Measurements from ENCODE around the gene BRD7.

Gene BRD7

DNA sequence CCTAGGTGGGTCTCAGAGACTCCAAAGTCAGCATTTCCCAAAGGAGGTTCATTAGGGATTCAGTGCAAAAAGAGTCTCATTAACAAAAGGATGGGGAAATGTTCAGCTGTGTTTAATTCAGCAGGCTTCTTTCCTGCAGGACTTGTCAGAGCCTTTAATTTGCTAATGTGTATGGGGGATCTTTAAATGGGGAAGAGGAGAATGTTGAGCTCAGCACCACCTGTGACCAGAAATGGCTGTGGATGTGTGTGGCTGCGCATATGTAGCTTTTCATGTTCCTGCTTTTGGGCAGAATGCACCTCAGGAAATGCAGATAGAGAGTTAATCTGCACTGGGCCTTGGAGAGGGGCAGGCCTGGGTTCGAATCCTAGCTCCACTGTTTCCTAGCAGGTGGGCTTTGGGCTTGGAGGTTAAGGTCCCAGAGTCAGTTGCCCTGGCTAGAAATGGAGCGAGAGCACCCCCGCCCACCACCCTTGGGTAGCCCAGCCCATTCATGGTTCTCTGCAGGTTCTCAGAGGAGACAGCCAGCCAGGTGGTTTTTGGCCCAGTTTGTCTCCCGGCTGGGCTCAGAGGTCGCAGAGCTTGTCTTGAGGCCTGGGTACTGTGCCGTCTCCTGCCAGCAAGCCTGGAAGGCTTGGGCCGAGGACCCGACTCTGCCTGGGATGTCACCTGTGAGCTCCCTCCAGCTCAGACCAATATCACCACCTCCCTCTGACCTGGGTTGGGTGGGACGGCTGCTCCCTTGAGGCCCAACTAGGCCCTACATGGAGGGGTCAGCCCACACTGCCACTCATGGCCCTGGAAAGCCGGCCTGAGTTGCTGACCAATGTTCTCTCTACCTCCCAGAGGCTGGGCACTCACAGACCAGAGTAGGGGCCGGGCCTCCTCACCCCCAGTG lies 93.1 kb downstream of the BRD7 start:
- no peak for DNase-seq (ENCODE audit: low read depth in 3 of 3, low spot score in 1 of 3)

GRCh38 chr16:50275098-50275415 lies 93.7 kb downstream of the BRD7 start:
- DNase-seq (ENCODE audit: low read depth in 3 of 3, low spot score in 1 of 3): no peak

DNA sequence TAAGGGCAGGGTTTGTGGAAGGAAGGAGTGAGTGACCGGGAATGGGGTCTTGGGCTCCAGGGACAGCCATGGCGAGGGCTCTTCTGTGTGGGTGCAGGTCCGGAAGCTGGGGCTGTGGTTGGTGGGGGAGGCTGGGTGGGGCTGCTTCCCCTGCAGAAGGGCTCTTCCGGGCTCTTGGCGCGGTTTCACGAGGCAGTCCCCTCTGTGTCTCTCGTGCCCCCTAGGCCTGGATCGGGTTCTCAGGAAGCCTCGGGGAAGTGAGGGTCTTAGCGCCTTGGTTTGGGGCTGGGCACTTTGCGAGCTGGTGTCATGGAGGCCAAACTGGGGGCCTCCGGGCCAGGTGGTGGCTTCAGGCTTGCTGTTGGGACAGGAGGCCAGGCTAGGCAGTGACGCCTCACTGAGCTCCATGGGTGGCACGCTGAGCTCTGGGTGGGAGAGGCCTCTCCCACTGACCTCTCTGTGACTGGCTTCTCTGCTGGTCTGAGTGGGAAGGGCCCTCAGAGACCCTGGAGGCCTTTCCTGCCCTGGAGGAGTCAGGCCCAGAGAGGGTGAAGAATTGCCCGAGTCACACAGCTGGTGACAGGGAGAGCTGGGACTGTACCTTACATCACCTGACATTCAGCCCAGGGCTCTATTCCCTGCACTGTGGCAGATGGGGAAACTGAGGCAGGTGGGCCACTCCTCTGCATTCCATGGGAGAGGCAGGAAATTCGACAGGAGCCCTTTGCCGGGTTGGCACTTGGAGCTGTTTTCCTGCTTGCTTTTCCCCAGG lies 94.3 kb downstream of the BRD7 start:
- no peak for DNase-seq (ENCODE audit: low read depth in 3 of 3, low spot score in 1 of 3)

GRCh38 chr16:50273888-50274325 lies 94.9 kb downstream of the BRD7 start:
- no peak for DNase-seq (ENCODE audit: low read depth in 3 of 3, low spot score in 1 of 3)

- no peak for DNase-seq (ENCODE audit: low read depth in 3 of 3, low spot score in 1 of 3)
These were observed 95.5 kb downstream of the BRD7 start for GRCh38 chr16:50273382-50273690.

DNA sequence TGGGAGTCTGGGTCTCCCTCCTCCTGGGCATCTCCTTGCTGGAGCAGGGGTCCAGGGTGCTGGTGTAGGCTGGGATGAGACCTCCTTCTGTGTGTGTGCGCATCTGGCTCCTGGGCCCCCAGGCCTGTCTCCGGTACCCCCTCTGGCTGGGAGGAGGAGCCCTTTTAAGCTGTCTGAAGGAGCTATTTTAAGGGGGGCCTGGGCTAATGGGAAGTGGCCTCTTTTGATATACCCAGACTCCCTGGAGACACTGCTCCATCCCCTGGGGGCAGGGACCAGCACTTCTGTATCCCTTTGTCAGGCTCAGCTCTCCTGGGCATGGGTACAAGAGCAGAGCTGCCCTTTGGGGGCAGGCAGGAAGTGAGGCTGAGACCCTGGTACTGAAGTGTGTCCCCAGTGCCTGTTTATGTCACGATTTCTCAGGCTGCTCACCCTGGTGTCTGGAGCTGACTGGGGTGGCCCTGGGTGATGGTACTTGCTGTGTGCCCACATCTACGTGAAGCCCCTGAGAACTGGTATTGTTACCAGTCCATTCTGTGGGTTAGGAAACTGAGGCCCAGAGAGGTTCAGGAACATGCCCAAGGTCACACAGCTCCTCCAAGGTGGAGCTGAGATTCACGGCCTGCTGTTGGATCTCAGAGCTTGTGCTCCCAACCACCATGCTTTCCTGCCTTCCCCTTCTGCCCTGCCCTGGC lies 96.0 kb downstream of the BRD7 start:
- no peak for DNase-seq (ENCODE audit: low read depth in 3 of 3, low spot score in 1 of 3)

DNA sequence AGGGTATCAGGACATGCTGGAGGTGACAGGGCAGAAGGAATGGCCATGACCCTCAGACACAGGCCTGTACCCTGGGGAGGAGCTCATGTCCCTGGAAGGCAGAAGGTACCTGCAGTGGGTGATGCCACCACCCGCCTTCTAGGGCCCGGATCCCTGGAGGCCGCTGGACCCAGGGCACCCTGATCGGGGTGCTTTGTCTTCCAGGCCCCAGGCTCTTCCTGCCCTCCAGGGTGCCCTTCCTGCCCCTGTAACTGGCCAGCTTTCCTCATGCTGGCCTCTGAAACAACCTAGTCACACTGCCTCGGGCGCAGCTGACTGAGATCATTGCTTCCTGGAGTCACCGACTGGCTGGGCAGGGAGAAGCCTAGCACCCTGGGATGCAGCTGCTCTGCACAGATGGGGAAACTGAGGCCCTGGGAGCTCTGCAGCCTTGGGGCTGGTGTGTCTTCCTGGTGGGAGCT lies 96.6 kb downstream of the BRD7 start:
- DNase-seq (ENCODE audit: low read depth in 3 of 3, low spot score in 1 of 3): no peak

- no peak for DNase-seq (ENCODE audit: low read depth in 3 of 3, low spot score in 1 of 3)
These were observed 97.4 kb downstream of the BRD7 start for GRCh38 chr16:50271148-50272041.

DNA sequence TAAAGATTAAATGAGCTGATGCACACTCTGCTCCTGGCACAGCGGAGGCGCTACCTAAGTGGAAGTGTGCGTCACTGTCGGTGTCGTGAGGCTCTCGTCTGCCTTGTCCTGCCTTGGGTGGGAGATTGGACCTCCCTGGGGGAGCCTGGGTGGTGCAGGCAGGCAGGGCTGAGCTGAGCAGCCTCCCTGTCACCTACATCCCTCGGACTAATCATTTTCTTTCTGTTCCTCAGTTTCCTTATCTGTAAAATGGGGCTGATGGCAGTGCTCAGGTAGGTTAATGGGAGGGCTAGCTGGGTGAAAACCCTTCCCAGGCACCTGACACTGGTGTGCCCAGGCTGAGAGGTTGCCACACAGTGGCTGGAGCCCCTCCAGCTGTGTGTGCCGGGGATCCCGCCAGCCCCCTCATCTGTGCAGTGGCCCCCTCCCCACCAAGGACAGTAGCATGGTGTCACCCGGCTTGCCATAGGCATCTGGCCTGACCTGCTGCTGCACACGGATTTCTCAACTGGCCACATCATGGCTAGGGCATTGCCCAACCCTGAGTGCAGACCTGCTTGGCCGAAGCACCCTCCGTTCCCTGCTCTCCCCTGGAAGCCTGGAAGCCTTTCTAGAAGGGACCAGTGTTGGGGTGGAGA lies 98.2 kb downstream of the BRD7 start:
- DNase-seq (ENCODE audit: low read depth in 3 of 3, low spot score in 1 of 3): no peak

GRCh38 chr16:50269769-50270509 lies 98.8 kb downstream of the BRD7 start:
- no peak for DNase-seq (ENCODE audit: low read depth in 3 of 3, low spot score in 1 of 3)

- DNase-seq (ENCODE audit: low read depth in 3 of 3, low spot score in 1 of 3): no peak
These were observed 99.6 kb downstream of the BRD7 start for GRCh38 chr16:50269061-50269705.

- DNase-seq (ENCODE audit: low read depth in 3 of 3, low spot score in 1 of 3): no peak
These were observed 100.4 kb downstream of the BRD7 start for GRCh38 chr16:50268352-50268751.

DNA sequence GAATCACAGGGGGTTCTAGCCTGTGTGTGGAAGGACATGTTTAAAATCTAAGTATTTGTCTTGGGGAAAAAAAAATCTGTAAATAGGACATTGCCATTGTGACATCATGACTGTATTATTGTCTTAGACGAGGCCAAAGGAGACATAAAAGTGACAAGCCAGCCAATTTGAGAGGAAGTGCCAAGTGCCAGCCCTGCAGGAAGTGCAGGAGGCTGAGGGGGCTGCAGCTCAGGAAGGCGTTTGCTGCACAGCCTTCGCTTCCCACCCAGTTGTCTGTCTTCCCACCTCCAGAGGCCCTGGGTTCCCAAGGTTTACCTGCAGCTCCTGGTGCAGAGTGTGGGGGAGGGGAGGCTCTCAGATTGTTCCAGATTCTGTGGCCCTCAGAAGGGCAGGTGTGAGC lies 101.1 kb downstream of the BRD7 start:
- DNase-seq (ENCODE audit: low read depth in 3 of 3, low spot score in 1 of 3): no peak

- DNase-seq (ENCODE audit: low read depth in 3 of 3, low spot score in 1 of 3): no peak
These were observed 101.6 kb downstream of the BRD7 start for GRCh38 chr16:50267151-50267631.

GRCh38 chr16:50266337-50267091 lies 102.3 kb downstream of the BRD7 start, which contains the start of gene ADCY7:
ADCY7 (plus strand) TSS chr16:50266551; CDS start chr16:50288180, 21,629 bp downstream.
- DNase-seq (ENCODE audit: low read depth in 3 of 3, low spot score in 1 of 3): peak; percentile 64 to 76 (median 67)

All from stimulated activated CD4-positive, alpha-beta T cell treated with anti-CD3 and anti-CD28 coated beads, TNF-alpha, amount 100 ng/mL, for 1 hour (primary cell).